Omental fat pad (tissue), 4 donors: ENCODE results near the gene RBBP6. TPM values are rescaled to one million over a fixed set of nuclear protein-coding genes. Genes with fewer than 3 reads are reported as not detected.

Experiments
- ATAC-seq: fragments of 150-250 bp; one replicate; pipeline ENCODE4 v1.9.1; 2016; ENCODE audit warnings: mild to moderate bottlenecking, moderate library complexity; ENCODE audit not compliant: low FRiP score
- DNase-seq: peaks from one replicate; pipeline ENCODE4 v3.0.0-alpha.2; 2019; ENCODE audit warnings: low spot score
- total RNA-seq, 4 donors: library from RNA; depleted of rRNA; stranded (reverse); fragments of >200 nt; gene quantifications; one replicate each; pipeline ENCODE4 v1.1.0, GENCODE V29; 2016
- TF ChIP-seq, protein P1 (sequence below), 3 donors: fragments of 450-650 bp; IDR thresholded peaks; one replicate each; pipeline ENCODE4 v1.5.1; 2016 to 2017; ENCODE audit warnings: antibody characterized with exemption in 3 of 3, mild to moderate bottlenecking in 3 of 3, moderate library complexity in 2 of 3

Gene RBBP6
- total RNA-seq, 4 donors from 2014 or later = 48.5 to 91.6 (median 80.4) TPM

DNA sequence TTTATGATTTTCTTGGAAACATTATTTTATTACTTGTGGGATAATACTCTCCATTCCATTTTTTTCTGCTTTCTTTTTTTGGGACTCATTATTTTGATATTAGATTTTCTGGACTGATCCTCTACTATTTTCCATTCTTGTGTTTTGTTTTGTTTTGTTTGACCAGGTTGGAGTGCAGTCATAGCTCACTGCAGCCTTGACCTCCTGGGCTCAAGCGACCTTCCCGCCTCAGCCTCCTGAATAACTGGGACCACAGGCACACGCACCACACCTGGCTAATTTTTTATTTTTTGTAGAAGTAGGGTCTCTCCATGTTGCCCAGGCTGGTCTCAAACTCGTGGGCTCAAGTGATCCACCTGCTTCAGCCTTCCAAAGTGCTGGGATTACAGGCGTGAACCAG lies 44.1 kb downstream of the RBBP6 start:
- TF ChIP-seq, protein P1, sequence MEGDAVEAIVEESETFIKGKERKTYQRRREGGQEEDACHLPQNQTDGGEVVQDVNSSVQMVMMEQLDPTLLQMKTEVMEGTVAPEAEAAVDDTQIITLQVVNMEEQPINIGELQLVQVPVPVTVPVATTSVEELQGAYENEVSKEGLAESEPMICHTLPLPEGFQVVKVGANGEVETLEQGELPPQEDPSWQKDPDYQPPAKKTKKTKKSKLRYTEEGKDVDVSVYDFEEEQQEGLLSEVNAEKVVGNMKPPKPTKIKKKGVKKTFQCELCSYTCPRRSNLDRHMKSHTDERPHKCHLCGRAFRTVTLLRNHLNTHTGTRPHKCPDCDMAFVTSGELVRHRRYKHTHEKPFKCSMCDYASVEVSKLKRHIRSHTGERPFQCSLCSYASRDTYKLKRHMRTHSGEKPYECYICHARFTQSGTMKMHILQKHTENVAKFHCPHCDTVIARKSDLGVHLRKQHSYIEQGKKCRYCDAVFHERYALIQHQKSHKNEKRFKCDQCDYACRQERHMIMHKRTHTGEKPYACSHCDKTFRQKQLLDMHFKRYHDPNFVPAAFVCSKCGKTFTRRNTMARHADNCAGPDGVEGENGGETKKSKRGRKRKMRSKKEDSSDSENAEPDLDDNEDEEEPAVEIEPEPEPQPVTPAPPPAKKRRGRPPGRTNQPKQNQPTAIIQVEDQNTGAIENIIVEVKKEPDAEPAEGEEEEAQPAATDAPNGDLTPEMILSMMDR (IDR thresholded peaks at IDR 0.05) = no peak
- no peak for ATAC-seq
- DNase-seq = no peak

DNA sequence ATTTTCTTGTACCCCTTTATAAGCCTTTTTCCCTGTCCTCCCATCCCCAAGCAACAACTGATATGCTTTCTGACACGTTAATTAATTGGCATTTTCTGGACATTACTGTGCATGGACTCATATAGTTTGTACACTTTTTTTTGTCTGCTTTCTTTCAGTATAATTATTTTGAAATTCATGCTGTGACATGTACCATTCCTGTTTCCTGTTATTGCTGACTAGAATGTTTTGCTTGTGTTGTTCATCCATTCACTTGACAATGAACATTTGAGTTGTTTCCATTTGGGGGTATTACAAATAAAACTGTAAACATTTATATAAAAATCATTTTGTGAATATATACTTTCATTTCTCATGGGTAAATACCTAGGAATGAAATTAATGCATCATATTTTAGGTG lies 50.6 kb downstream of the RBBP6 start:
- TF ChIP-seq, protein P1 (IDR thresholded peaks at IDR 0.05) = no peak
- ATAC-seq = no peak
- DNase-seq = no peak

DNA sequence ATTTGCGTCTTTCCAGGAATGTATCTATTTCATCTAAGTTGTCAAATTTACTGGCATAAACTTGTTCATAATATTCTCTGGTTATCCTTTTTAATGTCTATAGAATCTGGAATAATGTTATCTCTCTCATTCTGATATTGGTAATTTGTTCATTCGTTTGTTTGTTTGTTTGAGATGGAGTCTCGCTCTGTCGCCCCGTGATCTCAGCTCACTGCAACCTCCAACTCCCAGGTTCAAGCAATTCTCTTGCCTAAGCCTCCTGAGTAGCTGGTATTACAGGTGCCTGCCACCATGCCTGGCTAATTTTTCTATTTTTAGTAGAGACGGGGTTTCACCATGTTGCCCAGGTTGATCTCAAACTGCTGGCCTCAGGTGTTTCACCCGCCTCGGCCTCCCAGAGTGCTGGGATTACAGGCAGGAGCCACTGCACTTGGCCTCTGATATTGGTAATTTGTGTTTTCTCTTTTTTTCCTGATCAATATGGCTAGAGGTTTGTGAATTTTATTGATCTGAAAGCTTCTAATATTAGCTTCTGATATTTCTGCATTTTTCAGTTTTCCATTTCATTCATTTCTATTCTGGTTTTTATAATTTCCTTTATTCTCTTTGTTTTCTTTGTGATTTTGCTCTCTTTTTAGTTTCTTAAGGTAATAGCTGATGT lies 59.5 kb downstream of the RBBP6 start:
- DNase-seq = no peak

DNA sequence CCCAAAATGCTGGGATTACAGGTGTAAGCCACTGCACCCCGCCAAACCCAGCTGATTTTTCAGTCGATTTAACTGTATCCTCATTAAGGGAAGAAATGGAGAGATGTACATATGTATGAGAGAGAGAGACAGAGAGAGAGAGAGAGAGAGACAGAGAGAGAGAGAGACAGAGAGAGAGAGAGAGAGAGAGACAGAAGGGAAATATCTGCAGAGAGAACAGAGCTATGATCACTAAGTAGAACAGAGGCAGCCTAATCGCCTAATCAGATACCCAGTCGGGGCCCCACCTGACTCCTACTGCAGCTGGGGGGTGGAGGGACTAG lies 70.0 kb downstream of the RBBP6 start:
- DNase-seq = no peak
- TF ChIP-seq, protein P1 (IDR thresholded peaks at IDR 0.05) = no peak
- ATAC-seq = no peak

More for the DNA sequence above, 59.5 kb downstream of the RBBP6 start:
- TF ChIP-seq, protein P1 (IDR thresholded peaks at IDR 0.05) = no peak
- no peak for ATAC-seq

DNA sequence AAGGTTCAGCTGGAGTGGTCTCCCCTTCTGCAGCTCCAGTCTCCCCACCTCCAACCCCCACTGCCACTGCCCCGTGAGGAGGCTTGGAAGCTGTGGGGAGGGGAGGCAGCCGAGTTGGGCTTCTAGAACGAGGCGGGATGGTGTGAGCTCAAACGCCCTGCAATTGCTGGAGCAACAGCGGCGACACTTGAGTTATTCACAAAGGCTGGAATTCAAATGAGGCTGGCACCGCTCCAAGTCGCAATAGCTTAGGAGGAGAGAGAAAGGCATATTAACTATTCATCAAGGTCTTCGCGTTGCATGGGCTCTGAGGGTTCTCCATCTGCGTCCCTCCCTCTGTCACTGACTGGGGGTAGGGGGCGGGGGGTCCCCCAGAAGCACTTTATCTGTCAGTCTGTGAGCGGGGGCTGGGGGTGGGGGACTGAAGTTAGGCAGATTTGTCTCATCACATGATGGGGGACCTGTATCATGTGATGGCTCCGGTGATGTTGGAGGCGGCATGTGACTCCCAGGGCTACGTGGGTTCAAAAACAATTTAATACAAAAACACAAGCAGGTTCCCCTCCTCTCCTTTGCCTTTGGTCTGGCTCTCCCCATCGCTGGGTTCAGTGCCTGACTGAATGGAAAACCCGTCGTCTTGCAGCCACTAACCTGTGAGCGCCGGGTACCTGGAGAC lies 70.5 kb downstream of the RBBP6 start:
- ATAC-seq = no peak
- peak; percentile 53 for DNase-seq
- TF ChIP-seq, protein P1 (IDR thresholded peaks at IDR 0.05) = no peak

DNA sequence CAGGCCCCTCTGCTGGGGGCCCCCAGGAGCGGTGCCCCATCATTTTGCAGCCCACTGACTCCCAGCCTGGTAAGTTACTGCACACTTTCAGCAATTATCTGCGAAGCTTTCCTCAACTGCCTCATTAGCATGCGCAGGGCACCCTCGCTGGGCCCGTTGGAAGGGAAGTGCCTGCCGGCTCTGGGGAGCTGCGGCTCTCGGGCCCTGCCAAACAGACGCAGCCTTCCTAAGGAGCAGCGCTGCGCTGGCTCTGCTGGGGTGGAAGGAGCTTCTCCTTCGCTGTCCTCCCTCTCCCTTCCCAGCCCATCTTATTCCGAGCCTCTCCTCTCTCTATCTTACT lies 71.0 kb downstream of the RBBP6 start:
- TF ChIP-seq, protein P1 (IDR thresholded peaks at IDR 0.05) = no peak
- peak; percentile 57 for ATAC-seq
- DNase-seq = no peak

DNA sequence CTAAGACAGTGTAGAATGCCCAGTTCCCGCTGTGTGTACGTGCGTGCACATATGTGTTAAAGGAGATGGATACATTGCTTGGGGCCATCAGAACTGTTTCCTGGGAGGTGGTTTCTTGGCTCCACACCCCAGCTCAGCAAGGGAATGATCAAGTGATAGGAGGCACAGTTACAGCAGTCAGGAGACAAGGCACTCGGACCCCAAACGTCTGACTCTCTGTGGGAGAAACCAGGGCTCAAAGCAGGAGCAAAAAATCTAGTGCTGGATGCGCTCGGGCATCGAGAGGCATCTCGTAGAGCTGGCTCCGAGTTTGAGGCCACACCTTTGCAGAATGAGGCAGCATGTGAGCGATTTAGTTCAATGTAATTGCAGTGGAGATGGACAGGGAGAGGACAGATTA lies 71.9 kb downstream of the RBBP6 start:
- TF ChIP-seq, protein P1 (IDR thresholded peaks at IDR 0.05) = no peak
- DNase-seq = no peak
- ATAC-seq = no peak
